Measurements from ENCODE around the gene TAS2R41. TPM values are rescaled to one million over a fixed set of nuclear protein-coding genes. Genes with fewer than 3 reads are reported as not detected.

TAS2R41 gene, protein sequence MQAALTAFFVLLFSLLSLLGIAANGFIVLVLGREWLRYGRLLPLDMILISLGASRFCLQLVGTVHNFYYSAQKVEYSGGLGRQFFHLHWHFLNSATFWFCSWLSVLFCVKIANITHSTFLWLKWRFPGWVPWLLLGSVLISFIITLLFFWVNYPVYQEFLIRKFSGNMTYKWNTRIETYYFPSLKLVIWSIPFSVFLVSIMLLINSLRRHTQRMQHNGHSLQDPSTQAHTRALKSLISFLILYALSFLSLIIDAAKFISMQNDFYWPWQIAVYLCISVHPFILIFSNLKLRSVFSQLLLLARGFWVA
- total RNA-seq (2012; rRNA removed) = not detected in 2 replicates
- not detected in 2 replicates for polyA plus RNA-seq (2012; rRNA removed)
- polyA plus RNA-seq (2012; cell fraction: cytosol; rRNA removed) = not detected in 2 replicates
- not detected in 2 replicates for polyA plus RNA-seq (2012; cell fraction: nucleus; rRNA removed; ENCODE audit: low replicate concordance)
- not detected for Bru-seq, nascent RNA
- BruChase-seq, experiment 1, labeled RNA remaining after a 6-hour chase = not detected
- BruChase-seq, experiment 2, labeled RNA remaining after a 2-hour chase = not detected
- long read RNA-seq = 0 reads

DNA sequence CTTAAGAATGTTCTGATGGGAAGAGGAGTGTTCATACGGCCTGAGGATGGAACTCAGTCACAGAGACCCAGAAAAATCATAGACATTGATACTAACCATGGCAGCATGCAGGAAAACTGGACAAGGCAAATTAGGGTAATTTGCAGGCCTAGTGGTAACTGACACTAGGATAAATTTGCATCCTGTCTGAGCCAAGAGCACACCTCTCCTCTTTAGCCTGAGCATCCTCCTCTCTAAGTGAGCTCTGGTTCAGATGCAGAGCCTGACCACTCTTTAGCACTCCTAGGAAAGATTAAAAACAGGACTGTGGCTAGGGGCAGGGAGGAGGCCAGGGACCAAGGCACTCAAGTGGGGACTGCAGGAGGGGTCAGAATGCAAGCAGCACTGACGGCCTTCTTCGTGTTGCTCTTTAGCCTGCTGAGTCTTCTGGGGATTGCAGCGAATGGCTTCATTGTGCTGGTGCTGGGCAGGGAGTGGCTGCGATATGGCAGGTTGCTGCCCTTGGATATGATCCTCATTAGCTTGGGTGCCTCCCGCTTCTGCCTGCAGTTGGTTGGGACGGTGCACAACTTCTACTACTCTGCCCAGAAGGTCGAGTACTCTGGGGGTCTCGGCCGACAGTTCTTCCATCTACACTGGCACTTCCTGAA, at the start of gene TAS2R41:
Gene TAS2R41 (plus strand): TSS at position 373 of the 650 bp plus-strand sequence. CDS start 0 bp downstream, at position 373.
- Histone ChIP-seq H3K4me1 (ENCODE audit: control insufficient read depth, insufficient read depth, low read length) (no peaks in the 10 kb centered on the region), H3K4me3 (ENCODE audit: insufficient read depth, low read depth, low read length) (no peak within 1 kb of the TSS), H3K56ac (ENCODE audit: extremely low read depth, insufficient read depth, low read length) (no peak within 1 kb of the TSS), H4K5ac (ENCODE audit: low read depth, low read length) (no peak within 1 kb of the TSS), H4K91ac (ENCODE audit: insufficient read depth, low read depth, low read length) (no peak within 1 kb of the TSS), H3K18ac (ENCODE audit: low read depth, low read length) (no peak within 1 kb of the TSS), H4K8ac (ENCODE audit: low read depth in 2 of 2, low read length in 2 of 2) (no peak within 1 kb of the TSS), H3K27ac (ENCODE audit: insufficient read depth, low read length) (no peak within 1 kb of the TSS), H3K14ac (replicated peaks; ENCODE audit: low read depth, low read length) (no peak within 1 kb of the TSS), H2AFZ (replicated peaks; ENCODE audit: low read length, poor library complexity) (peak within 1 kb of the TSS; percentile 29), H4K20me1 (ENCODE audit: insufficient read depth, low read length) (no peaks in the 10 kb centered on the region), H2BK20ac (ENCODE audit: low read depth, low read length) (no peak within 1 kb of the TSS), H3K27me3 (ENCODE audit: control insufficient read depth, insufficient read depth, low read length) (no peaks in the 10 kb centered on the region), H2BK15ac (ENCODE audit: low read depth, low read length) (no peak within 1 kb of the TSS), H3K79me1 (ENCODE audit: low read depth in 1 of 2, low read length in 2 of 2) (no peaks in the 10 kb centered on the region), H3K4ac (ENCODE audit: low read depth, low read length) (no peak within 1 kb of the TSS), H3K9ac (ENCODE audit: low read depth, low read length) (no peak within 1 kb of the TSS), H2BK120ac (ENCODE audit: low read depth, low read length) (0 out of 2 replicates have a peak within 1 kb of the TSS, but pooled peaks have one; percentile 15), H3K36me3 (ENCODE audit: control insufficient read depth, insufficient read depth, low read length) (no peaks in the 10 kb centered on the region), H3K4me2 (ENCODE audit: low read depth, low read length) (no peak within 1 kb of the TSS), H2BK5ac (ENCODE audit: low read depth, low read length, poor library complexity, severe bottlenecking) (no peak within 1 kb of the TSS), H3K23ac (ENCODE audit: low read depth, low read length) (no peak within 1 kb of the TSS), H2AK5ac (ENCODE audit: low read depth, low read length) (no peak within 1 kb of the TSS), H3K9me3 (ENCODE audit: control insufficient read depth, insufficient read depth, low read length) (no peaks in the 10 kb centered on the region), H2AK9ac (replicated peaks; ENCODE audit: low read depth, low read length, poor library complexity) (no peak within 1 kb of the TSS), H3K9me1 (ENCODE audit: insufficient read depth, low read length) (no peaks in the 10 kb centered on the region)
- dilution Hi-C loops (cut with HindIII; ENCODE audit: low sequenced_read_pairs, unreplicated experiment) (no loop called here), in situ Hi-C loops (cut with MboI; ENCODE audit: low sequenced_read_pairs) (no loop called here), intact Hi-C loops (cut with micrococcal nuclease) (no loop called here)
- TF ChIP-seq, protein P1, sequence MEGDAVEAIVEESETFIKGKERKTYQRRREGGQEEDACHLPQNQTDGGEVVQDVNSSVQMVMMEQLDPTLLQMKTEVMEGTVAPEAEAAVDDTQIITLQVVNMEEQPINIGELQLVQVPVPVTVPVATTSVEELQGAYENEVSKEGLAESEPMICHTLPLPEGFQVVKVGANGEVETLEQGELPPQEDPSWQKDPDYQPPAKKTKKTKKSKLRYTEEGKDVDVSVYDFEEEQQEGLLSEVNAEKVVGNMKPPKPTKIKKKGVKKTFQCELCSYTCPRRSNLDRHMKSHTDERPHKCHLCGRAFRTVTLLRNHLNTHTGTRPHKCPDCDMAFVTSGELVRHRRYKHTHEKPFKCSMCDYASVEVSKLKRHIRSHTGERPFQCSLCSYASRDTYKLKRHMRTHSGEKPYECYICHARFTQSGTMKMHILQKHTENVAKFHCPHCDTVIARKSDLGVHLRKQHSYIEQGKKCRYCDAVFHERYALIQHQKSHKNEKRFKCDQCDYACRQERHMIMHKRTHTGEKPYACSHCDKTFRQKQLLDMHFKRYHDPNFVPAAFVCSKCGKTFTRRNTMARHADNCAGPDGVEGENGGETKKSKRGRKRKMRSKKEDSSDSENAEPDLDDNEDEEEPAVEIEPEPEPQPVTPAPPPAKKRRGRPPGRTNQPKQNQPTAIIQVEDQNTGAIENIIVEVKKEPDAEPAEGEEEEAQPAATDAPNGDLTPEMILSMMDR (conservative IDR thresholded peaks at IDR 0.05; ENCODE audit: low read depth, low read length) = no peak
- TF ChIP-seq MAFK (IDR thresholded peaks at IDR 0.05; ENCODE audit: low read depth, low read length) (no peak), RAD21 (IDR thresholded peaks at IDR 0.05; ENCODE audit: low read length) (no peak), FOS (IDR thresholded peaks at IDR 0.05; ENCODE audit: low read depth, low read length) (no peak), RFX5 (IDR thresholded peaks at IDR 0.05; ENCODE audit: low read depth, low read length) (no peak), RCOR1 (IDR thresholded peaks at IDR 0.05; ENCODE audit: insufficient replicate concordance, low read length) (no peak)
- TF ChIP-seq, protein P2, sequence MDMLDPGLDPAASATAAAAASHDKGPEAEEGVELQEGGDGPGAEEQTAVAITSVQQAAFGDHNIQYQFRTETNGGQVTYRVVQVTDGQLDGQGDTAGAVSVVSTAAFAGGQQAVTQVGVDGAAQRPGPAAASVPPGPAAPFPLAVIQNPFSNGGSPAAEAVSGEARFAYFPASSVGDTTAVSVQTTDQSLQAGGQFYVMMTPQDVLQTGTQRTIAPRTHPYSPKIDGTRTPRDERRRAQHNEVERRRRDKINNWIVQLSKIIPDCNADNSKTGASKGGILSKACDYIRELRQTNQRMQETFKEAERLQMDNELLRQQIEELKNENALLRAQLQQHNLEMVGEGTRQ (IDR thresholded peaks at IDR 0.05; ENCODE audit: low read depth, low read length) = no peak
- TF ChIP-seq, protein P3, sequence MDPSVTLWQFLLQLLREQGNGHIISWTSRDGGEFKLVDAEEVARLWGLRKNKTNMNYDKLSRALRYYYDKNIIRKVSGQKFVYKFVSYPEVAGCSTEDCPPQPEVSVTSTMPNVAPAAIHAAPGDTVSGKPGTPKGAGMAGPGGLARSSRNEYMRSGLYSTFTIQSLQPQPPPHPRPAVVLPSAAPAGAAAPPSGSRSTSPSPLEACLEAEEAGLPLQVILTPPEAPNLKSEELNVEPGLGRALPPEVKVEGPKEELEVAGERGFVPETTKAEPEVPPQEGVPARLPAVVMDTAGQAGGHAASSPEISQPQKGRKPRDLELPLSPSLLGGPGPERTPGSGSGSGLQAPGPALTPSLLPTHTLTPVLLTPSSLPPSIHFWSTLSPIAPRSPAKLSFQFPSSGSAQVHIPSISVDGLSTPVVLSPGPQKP (IDR thresholded peaks at IDR 0.05; ENCODE audit: borderline replicate concordance, low read depth, low read length) = no peak
- POLR2A ChIA-PET (ENCODE audit: unreplicated experiment) = no interaction called here
- DNase-seq = no peak
- ATAC-seq (ENCODE audit: low read depth) = no peak
- BruUV-seq (replicated peaks) = no TSS peak
- WGBS, 2 experiments (ENCODE audit: extremely low coverage in 2 of 2, insufficient read length in 1 of 2) = 92% methylated on average over 2 of the region's 10 CpGs; no CpG with 5 or more reads in 1 of the 2 experiments
- CTCF ChIA-PET = no interaction called here

Data from IMR-90 (cell line).